Pulmonary artery endothelial cell (primary cell): ENCODE measurements around the gene PAN3. TPM values are rescaled to one million over a fixed set of nuclear protein-coding genes. Genes with fewer than 3 reads are reported as not detected.
A peak's percentile ranks its signal among the peaks of the same experiment; 100 is the strongest.
"Not testable (repeated sequence)": the region's sequence is repeated elsewhere in the genome, so short reads cannot be mapped to it uniquely, and the experiment has no call there.

Experiments used
- DNase-seq: peaks from one replicate; pipeline ENCODE4 v3.0.0-alpha.2; 2011; ENCODE audit warnings: low read depth, low spot score
- total RNA-seq: library from RNA; depleted of rRNA; stranded (reverse); fragments of >200 nt; gene quantifications from 2 replicates; pipeline ENCODE4 v1.2.3, GENCODE V29; 2014

The PAN3 gene
- total RNA-seq, 1 donor from 2014 or later, result 19.0 TPM

DNA sequence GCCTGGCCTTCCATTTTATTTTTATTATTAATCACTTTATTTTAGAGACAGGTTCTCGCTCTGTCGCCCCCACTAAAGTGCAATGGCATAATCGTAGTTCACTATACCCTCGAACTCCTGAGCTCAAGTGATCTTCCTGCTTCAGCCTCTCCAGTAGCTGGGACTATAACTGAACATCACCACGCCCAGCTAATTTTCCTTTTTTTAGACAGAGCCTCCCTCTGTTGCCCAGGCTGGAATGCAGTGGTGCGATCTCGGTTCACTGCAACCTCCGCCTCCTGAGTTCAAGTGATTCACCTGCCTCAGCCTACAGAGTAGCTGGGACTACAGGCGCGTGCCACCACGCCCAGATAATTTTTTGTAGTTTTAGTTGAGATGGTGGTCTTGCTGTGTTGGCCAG, 6.7 kb upstream of the PAN3 start:
- no peak for DNase-seq

- DNase-seq, result no peak
Observed at GRCh38 chr13:28136916-28137315, 1.4 kb upstream of the PAN3 start.

- no peak for DNase-seq
Observed at GRCh38 chr13:28137596-28137995, 749 bp upstream of the PAN3 start.

- DNase-seq, result peak; percentile 64
Observed at GRCh38 chr13:28138756-28139470, 568 bp downstream of the PAN3 start.

GRCh38 chr13:28140433-28141125, 2.2 kb downstream of the PAN3 start:
- DNase-seq, result no peak

DNA sequence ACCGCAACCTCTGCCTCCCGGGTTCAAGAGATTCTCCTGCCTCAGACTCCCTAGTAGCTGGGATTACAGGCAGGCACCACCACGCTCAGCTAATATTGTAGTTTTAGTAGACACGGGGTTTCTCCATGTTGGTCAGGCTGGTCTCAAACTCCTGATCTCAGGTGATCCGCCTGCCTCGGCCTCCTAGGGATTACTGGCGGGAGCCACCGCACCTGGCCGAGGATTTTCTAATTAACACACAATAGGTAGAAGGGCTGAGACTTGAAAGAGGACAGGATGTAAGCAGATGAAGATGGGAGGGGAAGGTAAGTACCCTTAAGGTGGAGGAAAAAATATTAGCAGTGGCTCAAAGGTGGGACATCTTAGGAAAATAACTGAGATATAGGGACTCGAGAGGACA, 3.2 kb downstream of the PAN3 start:
- not testable (repeated sequence) for DNase-seq

GRCh38 chr13:28145049-28145448, 6.7 kb downstream of the PAN3 start:
- DNase-seq, result no peak

DNA sequence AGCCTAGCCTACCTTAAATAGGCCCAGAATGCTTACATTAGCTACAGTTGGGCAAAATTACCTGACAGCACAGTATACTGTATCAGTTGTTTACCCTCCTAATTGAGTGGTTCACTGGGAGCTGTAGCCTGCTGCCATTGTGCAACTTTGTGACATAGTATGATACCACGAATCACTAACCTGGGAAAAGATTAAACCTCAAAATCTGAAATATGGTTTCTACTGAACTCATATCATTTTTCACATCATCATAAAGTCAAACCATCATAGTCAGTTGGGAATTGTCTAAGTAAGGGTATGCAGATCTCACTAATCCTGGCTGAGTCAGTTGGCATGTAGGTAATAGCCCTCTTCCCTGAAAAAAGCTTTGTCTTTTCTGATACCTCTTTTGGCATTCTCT, 9.2 kb downstream of the PAN3 start:
- DNase-seq, result no peak

DNA sequence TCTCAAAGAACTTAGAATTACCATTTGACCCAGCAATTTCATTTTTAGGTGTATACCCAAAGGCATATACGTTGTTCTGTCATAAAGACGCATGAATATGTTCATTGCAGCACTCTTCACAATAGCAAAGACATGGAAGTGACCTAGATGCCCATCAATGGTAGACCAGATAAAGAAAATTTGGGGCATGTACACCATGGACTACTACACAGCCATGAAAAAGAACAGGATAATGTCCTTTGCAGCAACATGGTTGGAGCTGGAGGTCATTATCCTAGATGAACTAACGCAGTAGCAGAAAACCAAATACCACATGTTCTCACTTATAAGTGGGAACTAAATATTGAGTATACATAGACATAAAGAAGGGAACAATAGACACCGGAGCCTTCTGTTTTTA, 20.7 kb downstream of the PAN3 start:
- no peak for DNase-seq

DNA sequence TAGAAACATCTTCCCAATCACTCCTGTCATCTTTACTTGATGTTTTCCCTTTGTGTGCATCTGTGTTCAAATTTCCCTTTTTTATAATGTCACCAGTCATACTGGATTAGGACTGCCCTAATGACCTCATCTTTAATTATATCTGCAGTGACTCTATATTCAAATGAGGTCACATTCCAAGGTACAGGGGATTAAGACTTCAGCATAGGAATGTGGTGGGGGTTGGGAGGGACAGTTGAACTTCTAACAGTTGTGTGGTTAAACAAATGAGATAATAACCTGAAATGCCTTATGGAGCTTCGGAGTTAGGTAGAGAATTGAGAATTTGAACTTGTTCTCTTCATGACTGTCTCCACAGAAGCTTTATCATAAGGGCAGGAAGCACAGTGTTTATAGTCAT, 23.0 kb downstream of the PAN3 start:
- no peak for DNase-seq

DNA sequence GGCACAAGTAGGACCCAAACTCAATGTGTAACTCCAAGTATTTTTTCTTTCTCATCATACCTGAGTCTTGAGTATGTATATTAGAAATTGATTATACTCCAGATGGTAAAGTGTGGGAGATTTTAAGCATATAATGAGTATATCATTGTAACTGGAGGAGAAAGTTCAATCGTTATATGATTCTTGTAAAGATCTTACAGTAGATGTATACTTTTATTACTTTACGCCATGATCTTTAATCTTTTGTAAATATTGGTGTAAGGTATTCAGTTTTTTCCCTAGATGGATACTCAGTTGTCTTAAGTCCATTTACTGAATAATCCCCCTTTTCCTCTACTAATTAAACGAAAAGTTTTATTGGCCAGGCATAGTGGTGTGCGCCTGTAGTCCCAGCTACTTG, 25.2 kb downstream of the PAN3 start:
- DNase-seq, result no peak

DNA sequence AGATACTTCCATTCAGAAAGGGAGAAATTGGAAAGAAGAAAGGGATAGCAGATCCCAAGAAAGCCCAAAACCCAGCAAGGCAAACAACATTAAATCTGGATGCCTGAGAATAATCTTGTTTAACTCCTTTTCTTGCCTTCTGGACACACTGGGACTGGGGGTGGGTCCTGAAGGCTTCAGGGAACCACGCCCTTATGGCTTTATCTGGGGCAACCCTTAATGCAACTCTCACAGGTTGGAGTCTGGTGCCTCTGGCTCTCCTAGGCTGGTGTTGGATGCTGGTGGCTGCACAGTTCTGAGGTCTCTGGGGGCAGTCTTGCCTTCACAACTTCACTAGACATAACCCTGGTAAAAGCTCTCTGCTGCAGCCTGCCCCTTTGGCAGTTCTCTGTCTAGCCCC, 27.9 kb downstream of the PAN3 start:
- DNase-seq, result no peak

GRCh38 chr13:28171266-28171665, 32.9 kb downstream of the PAN3 start:
- no peak for DNase-seq

DNA sequence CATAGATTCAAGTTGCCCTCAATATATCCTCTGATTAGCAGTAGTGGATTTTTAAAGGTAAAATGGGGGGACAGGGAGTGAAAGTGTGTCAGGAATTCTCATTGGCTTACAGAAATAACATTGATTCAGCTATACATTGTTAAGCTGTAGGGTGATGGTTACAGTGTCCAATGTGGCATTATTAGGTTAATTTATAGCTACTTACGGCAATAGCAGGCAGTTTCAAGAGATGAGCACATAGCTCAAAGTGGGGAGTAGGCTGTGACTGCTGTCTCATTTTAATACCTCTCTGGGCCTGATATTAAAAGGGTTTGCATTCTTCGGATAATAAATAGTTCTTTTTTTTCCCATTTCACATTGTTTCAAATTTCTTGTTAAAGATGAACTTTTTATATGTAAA, 34.6 kb downstream of the PAN3 start:
- no peak for DNase-seq

- no peak for DNase-seq
Observed at GRCh38 chr13:28173793-28174192, 35.4 kb downstream of the PAN3 start.

DNA sequence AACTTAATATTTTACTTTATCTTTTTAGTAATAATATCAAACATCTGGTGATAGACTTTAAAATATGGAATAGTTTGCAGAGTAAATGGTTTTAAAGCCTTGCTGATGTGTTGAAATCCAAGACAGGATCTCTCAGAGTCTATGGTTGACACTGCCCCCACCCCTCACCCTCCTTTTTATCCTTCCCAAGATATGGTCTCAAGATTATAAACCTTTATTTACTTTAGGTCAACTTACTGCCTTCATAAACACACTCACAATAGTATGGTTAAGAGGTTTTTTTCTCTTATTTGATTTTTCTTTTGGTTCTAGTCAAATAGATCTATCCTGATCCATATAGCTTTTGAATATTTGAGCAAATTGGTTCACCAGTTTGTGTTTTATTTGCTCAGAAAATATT, 39.0 kb downstream of the PAN3 start:
- DNase-seq, result no peak

DNA sequence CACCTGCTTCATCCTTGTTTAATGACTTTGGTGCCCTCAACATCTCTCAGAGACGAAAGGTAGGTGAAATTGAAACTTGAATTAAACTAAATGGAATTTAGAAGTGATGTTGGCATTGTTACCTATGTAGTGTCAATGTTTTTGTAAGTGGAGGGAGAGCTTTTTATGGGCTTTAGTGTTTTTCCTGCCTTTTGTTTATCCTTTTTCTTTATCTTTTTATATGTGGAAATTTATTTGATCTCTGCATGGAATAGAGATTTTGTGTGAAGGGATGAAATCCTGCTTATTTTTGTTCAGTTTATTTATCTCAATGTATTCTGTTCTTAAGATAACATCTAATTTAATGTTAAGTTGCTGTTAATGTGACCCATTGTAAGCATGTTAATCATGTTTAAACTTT, 39.5 kb downstream of the PAN3 start:
- no peak for DNase-seq

GRCh38 chr13:28179974-28180373, 41.6 kb downstream of the PAN3 start:
- no peak for DNase-seq

- peak; percentile 63 for DNase-seq
Observed at GRCh38 chr13:28181413-28181812, 43.1 kb downstream of the PAN3 start.

DNA sequence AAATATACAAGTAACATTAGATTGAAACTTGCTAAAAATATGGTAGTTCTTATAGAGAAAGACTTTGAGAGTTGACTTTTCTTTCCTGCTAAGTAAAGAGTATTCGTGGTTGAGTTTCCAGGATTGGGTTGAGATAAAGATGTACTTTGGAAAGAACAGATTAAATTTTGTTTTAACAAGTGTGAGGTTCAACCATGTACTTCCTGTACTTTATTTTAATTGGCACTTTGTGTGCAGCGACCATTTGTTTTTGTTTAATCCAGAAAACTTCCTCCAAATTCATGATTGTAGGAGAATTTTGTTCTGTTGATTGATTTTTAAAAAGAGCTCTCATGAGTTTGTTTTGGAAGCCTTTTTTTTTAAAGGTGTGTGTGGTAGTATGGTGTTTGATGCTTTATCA, 46.9 kb downstream of the PAN3 start:
- DNase-seq, result peak; percentile 19

DNA sequence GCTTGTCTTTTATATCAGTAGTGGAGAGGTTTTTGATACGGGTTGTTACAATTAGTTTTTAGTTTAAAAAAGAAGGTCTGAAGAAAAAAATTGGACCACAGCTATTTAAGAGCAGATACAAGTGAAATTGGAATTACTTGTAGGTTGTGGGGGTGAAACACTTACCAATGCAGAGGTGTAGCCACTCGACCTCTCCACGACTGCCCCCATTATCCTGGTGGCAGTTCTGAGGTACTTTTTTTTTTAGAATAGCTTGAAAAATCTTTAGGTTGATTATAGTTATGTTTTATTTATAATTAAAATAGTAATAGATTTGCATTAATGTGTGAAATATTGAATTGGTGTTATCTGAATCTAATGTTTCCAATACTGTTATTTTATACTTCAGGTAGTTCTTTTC, 60.7 kb downstream of the PAN3 start:
- DNase-seq, result no peak

GRCh38 chr13:28204043-28204442, 65.7 kb downstream of the PAN3 start:
- DNase-seq, result no peak

DNA sequence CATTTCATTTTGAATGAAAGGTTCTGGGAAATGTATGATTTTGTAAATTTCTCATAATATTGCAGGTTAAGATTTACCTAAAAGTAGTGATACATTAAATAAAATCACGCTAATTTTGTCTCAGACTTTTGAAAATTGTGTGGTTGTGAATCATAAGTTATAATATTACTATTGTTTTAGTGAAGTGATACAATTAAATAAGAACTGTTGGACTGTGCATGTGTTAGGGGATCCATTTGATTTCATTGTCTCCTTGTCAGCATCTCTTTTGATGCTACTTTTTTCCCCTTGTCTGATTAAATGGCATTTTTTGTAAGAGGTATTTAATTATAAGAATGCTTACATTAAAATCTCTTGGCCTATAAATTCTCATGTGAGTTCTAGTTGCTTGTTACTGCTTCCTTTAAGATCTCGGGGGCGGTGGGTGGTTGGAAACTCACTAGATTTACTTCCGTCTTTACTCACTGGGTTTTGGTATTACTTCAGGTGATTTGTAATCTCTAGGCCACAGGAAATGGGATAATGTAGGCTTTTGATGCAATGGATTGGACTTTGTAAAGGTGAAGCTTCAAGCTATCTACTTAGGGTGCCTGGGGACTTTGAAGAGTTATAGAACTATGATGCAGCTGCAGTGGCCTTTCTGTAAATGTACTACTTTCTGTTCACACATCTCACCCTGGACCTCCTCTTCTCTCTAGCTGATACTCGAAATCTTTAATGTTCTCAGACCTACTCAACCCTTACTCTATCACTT, 66.5 kb downstream of the PAN3 start:
- DNase-seq, result no peak
